K562 (cell line): ENCODE measurements around the gene STK36.

Experiments
- ARID4B ChIP-seq: sonication (generic); formaldehyde crosslinking; IDR thresholded peaks from 2 replicates; pipeline ENCODE4 v1.8.0; 2022; ENCODE audit warnings: mild to moderate bottlenecking, missing genetic modification reagents
- KDM1A ChIP-seq, 2 experiments: fragments of 450-650 bp; IDR thresholded peaks; 2 replicates each; pipeline ENCODE4 v1.6.1; 2016; ENCODE audit warnings: mild to moderate bottlenecking in 2 of 2
- RFX5 ChIP-seq: IDR thresholded peaks from 2 replicates; pipeline ENCODE4 v1.6.1; 2011; ENCODE audit warnings: low read depth, mild to moderate bottlenecking, improper control_type of control experiment, low read length
- SRF ChIP-seq, 2 experiments: fragments of 250-450, 450-650 bp in 1 of 2; sonication (Bioruptor Pico) in 1 of 2; sonication (generic) in 1 of 2; formaldehyde crosslinking; IDR thresholded peaks; 2 replicates each; pipeline versions ENCODE4 v1.5.0 to v1.5.1; 2020 to 2022; ENCODE audit warnings: mild to moderate bottlenecking in 1 of 2, missing genetic modification reagents in 1 of 2
- SRSF9 ChIP-seq: fragments of 200-400 bp; formaldehyde crosslinking; IDR thresholded peaks from 2 replicates; pipeline ENCODE4 v1.6.1; 2017; ENCODE audit warnings: low read depth, low read length, borderline replicate concordance
- TAF9B ChIP-seq: fragments of 450-650 bp; IDR thresholded peaks from 2 replicates; pipeline ENCODE4 v1.6.1; 2018; ENCODE audit warnings: mild to moderate bottlenecking; ENCODE audit not compliant: partially characterized antibody
- ZBTB43 ChIP-seq: sonication (generic); formaldehyde crosslinking; IDR thresholded peaks from 2 replicates; pipeline ENCODE4 v1.8.0; 2023; ENCODE audit warnings: mild to moderate bottlenecking, missing genetic modification reagents
- ZNF184 ChIP-seq: sonication (generic); formaldehyde crosslinking; IDR thresholded peaks from 2 replicates; pipeline ENCODE4 v1.5.0; 2020; ENCODE audit warnings: missing genetic modification reagents
- ZNF766 ChIP-seq: fragments of 200-800 bp; sonication (Bioruptor generic); conservative IDR thresholded peaks from 2 replicates; pipeline ENCODE4 v1.6.1; 2016; ENCODE audit warnings: missing genetic modification characterization, missing compliant biosample characterization
- TF ChIP-seq, protein P1 (sequence below), 2 experiments: fragments of 450-650 bp; IDR thresholded peaks; 2 replicates each; pipeline ENCODE4 v1.6.1; 2016; ENCODE audit warnings: mild to moderate bottlenecking in 2 of 2, borderline replicate concordance in 1 of 2, low read depth in 1 of 2, moderate library complexity in 1 of 2

- TF ChIP-seq ZNF766 (CRISPR knock-in tag) (no peak), ZBTB43 (no peak), ARID4B (CRISPR knock-in tag) (no peak), KDM1A (IDR thresholded peaks at IDR 0.05) (no peak), SRF (CRISPR knock-in tag; IDR thresholded peaks at IDR 0.05) (no peak), ZNF184 (CRISPR knock-in tag) (no peak), TAF9B (no peak), RFX5 (no peak), SRSF9 (no peak)
- TF ChIP-seq, protein P1, sequence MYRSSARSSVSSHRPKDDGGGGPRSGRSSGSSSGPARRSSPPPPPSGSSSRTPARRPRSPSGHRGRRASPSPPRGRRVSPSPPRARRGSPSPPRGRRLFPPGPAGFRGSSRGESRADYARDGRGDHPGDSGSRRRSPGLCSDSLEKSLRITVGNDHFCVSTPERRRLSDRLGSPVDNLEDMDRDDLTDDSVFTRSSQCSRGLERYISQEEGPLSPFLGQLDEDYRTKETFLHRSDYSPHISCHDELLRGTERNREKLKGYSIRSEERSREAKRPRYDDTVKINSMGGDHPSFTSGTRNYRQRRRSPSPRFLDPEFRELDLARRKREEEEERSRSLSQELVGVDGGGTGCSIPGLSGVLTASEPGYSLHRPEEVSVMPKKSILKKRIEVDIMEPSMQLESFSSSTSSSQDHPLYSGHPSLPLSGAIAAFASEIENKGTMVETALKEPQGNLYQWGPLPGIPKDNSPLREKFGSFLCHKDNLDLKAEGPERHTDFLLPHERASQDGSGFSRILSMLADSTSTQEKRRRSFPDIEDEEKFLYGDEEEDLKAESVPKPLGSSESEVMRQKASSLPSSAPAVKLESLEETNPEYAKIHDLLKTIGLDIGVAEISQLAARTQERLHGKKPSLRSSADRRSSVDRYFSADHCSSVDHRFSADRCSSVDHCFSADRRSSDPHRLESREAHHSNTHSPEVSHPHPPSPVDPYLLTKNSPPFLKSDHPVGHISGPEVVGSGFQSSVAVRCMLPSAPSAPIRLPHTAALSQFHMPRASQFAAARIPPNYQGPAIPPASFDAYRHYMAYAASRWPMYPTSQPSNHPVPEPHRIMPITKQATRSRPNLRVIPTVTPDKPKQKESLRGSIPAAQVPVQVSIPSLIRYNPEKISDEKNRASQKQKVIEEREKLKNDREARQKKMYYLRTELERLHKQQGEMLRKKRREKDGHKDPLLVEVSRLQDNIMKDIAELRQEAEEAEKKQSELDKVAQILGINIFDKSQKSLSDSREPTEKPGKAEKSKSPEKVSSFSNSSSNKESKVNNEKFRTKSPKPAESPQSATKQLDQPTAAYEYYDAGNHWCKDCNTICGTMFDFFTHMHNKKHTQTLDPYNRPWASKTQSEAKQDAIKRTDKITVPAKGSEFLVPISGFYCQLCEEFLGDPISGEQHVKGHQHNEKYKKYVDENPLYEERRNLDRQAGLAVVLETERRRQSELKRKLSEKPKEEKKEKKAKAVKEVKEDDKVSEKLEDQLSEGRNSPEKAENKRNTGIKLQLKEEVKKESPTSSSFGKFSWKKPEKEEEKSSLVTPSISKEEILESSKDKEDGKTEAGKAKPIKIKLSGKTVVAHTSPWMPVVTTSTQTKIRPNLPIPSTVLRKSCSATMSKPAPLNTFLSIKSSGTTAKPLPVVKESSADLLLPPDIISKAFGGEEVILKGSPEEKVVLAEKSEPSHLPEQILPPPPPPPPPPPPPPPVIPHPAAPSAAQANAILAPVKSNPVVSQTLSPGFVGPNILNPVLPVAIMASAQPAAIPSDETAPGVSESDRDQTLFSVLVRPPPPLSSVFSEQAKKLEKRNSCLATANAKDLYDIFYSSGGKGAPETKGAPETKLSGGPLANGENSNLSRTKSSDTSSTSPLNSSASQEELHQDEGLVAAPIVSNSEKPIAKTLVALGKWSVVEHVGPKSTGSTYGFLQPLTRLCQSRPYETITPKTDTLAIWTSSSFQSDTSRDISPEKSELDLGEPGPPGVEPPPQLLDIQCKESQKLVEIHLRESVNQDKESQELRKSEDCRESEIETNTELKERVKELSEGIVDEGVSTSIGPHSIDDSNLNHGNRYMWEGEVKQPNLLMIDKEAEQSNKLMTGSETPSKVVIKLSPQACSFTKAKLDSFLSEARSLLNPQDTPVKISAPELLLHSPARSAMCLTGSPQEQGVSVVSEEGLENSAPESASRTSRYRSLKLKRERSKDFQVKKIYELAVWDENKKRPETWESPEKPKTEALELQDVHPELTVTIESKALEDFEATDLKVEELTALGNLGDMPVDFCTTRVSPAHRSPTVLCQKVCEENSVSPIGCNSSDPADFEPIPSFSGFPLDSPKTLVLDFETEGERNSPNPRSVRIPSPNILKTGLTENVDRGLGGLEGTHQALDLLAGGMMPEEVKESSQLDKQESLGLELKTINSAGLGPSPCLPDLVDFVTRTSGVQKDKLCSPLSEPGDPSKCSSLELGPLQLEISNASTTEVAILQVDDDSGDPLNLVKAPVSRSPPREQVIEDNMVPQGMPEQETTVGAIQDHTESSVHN (IDR thresholded peaks at IDR 0.05; ENCODE audit: borderline replicate concordance in 1 of 2, low read depth in 1 of 2) = no peak
These were observed 64.6 kb downstream of the STK36 start for GRCh38 chr2:218736531-218736930.
